Transverse colon (tissue), 4 donors: ENCODE measurements around the gene FAM149A.

Experiments used
- CTCF ChIP-seq, 5 experiments: fragments of 200-600 bp in 3 of 5; fragments of 450-650 bp in 2 of 5; sonication (generic) in 3 of 5; IDR thresholded peaks; 1 replicate in 2 of 5; 2 replicates in 3 of 5; pipeline ENCODE4 v1.5.1; 2016 to 2017; ENCODE audit warnings: antibody characterized with exemption in 5 of 5, inconsistent platforms in 3 of 5, mild to moderate bottlenecking in 2 of 5, moderate library complexity in 1 of 5
- EP300 ChIP-seq: sonication (generic); formaldehyde crosslinking; IDR thresholded peaks from one replicate; pipeline ENCODE4 v1.6.1; 2017; ENCODE audit warnings: antibody characterized with exemption, low read depth
- POLR2A ChIP-seq: fragments of 450-650 bp; IDR thresholded peaks from one replicate; pipeline ENCODE4 v1.6.1; 2016; ENCODE audit warnings: antibody characterized with exemption, mild to moderate bottlenecking, moderate library complexity
- POLR2AphosphoS5 ChIP-seq, 3 donors: sonication (generic); formaldehyde crosslinking; IDR thresholded peaks; one replicate each; pipeline ENCODE4 v1.6.1; 2016; ENCODE audit warnings: antibody characterized with exemption in 3 of 3

GRCh38 chr4:186159613-186160012 lies 55.1 kb downstream of the FAM149A start:
- TF ChIP-seq CTCF (IDR thresholded peaks at IDR 0.05) (no peak), POLR2A (no peak), EP300 (no peak), POLR2AphosphoS5 (IDR thresholded peaks at IDR 0.05) (no peak)
